Stimulated activated CD8-positive, alpha-beta memory T cell treated with anti-CD3 and anti-CD28 coated beads, Interleukin-12 subunit alpha, Interleukin-12 subunit beta, amount 100 ng/mL, for 24 hours (primary cell): ENCODE measurements around the gene CACNA1C.

Experiments used
- DNase-seq: peaks from one replicate; pipeline ENCODE4 v3.0.0-alpha.2; 2020; ENCODE audit errors: extremely low read depth

CACNA1C gene

GRCh38 chr12:2645460-2645859 is 592.7 kb downstream of the CACNA1C start:
- no peak for DNase-seq

GRCh38 chr12:2646341-2646740 is 593.6 kb downstream of the CACNA1C start:
- no peak for DNase-seq

- DNase-seq = no peak
Measured at GRCh38 chr12:2647186-2647585, 594.4 kb downstream of the CACNA1C start.

GRCh38 chr12:2648406-2648805 is 595.6 kb downstream of the CACNA1C start:
- no peak for DNase-seq

GRCh38 chr12:2649201-2650030 is 596.6 kb downstream of the CACNA1C start:
- DNase-seq = no peak

GRCh38 chr12:2650261-2651067 is 597.7 kb downstream of the CACNA1C start:
- no peak for DNase-seq

GRCh38 chr12:2651068-2651965 is 598.5 kb downstream of the CACNA1C start:
- no peak for DNase-seq

- no peak for DNase-seq
Measured at GRCh38 chr12:2652011-2652400, 599.2 kb downstream of the CACNA1C start.

- DNase-seq = no peak
Measured at GRCh38 chr12:2652401-2653081, 599.8 kb downstream of the CACNA1C start.

- DNase-seq = no peak
Measured at GRCh38 chr12:2653461-2653965, 600.7 kb downstream of the CACNA1C start.

GRCh38 chr12:2654311-2654710 is 601.5 kb downstream of the CACNA1C start:
- DNase-seq = no peak

- DNase-seq = no peak
Measured at GRCh38 chr12:2654741-2655140, 602.0 kb downstream of the CACNA1C start.

- no peak for DNase-seq
Measured at GRCh38 chr12:2662524-2662923, 609.7 kb downstream of the CACNA1C start.

GRCh38 chr12:2664721-2665577 is 612.2 kb downstream of the CACNA1C start:
- no peak for DNase-seq

GRCh38 chr12:2666411-2666810 is 613.6 kb downstream of the CACNA1C start:
- no peak for DNase-seq

GRCh38 chr12:2666846-2667245 is 614.1 kb downstream of the CACNA1C start:
- DNase-seq = no peak

GRCh38 chr12:2667716-2668440 is 615.1 kb downstream of the CACNA1C start:
- DNase-seq = no peak

GRCh38 chr12:2668816-2669215 is 616.0 kb downstream of the CACNA1C start:
- DNase-seq = no peak

- no peak for DNase-seq
Measured at GRCh38 chr12:2669560-2669959, 616.8 kb downstream of the CACNA1C start.

GRCh38 chr12:2672863-2673262 is 620.1 kb downstream of the CACNA1C start:
- DNase-seq = no peak
